ENCODE results near the gene TNFSF18.
"Not testable (repeated sequence)": the region's sequence is repeated elsewhere in the genome, so short reads cannot be mapped to it uniquely, and the experiment has no call there.

TNFSF18 gene, protein sequence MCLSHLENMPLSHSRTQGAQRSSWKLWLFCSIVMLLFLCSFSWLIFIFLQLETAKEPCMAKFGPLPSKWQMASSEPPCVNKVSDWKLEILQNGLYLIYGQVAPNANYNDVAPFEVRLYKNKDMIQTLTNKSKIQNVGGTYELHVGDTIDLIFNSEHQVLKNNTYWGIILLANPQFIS

DNA sequence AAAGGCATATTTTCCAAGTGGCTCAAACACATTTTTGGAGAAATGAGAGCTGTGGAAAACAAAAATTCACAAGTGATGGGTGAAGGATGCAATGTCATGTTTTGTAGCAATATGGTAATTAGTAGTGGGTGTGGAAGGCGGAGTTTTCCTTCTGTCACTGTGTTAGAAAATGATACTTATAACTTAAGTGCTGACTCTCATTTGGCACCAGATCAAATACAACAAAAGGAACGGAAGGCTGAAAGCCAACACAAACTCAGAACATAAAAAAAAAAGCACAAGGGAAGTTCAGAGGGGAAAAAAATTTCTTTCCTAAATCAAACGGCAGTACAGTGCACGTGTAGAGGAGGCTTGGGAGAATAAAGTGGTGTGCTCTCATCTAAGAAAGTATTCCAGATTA is at the start of gene TNFSF18:
TNFSF18 (minus strand) TSS at position 77 of the 400 bp plus-strand sequence; CDS start at position 32, 45 bp downstream.
- DNase-seq, result peak; percentile 39

DNA sequence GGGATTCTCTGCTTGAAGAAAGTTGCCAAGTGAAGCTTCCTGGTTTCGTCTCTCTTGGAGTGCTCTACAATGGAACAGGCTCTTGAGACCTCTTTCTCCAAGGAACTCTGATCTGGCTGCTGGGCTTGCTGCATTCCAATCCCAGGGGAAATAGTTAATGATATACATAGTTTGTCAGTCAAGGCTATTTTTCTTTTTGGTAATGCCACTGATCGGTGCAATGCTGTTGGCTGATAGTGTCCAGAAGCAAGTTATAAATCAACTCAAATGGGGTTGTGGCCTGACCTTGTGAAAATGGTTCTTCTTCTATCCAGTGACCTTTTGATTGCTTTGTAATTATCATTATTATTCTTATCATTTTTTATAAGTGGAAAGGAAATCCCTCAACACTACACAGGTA is 48.4 kb upstream of the TNFSF18 start:
- no peak for DNase-seq

DNA sequence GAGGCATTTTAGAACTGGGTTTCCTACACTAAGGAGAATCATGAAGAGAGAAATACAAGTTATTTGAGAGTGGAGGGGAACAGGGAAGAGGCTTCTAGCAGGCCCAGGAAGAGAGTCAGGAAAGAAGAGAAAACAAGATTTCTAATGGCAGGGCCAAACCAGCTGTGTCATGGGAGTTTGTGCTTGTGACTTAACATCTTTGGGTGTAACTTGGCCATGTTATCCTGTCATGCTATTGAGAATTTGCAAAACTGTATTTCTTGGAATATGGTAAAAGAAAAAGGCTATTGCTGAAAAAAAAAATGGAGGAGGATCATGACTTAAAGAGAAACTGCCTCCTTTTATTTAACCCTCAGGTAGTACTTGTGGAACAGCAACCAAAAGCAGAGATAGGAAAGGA is 47.4 kb upstream of the TNFSF18 start:
- DNase-seq, result no peak

DNA sequence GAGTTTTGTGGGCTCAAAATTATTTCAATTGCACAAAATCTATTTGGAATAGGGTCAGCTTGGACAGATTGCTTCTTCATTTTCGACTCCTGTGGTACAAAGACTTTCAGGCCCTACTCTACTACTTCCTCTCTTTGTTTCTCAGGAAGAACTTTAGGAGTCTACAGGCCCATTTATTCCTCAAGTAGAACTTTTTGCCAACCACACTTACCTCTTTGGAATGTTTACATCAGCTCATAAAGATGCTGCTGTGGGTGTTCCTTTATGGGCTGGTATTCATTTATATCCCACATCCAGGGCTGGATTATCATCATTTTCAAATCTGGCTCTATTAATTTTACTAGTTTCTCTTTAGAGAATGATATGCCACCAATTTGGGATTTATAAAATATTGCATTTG is 46.3 kb upstream of the TNFSF18 start:
- peak; percentile 62 for DNase-seq

DNA sequence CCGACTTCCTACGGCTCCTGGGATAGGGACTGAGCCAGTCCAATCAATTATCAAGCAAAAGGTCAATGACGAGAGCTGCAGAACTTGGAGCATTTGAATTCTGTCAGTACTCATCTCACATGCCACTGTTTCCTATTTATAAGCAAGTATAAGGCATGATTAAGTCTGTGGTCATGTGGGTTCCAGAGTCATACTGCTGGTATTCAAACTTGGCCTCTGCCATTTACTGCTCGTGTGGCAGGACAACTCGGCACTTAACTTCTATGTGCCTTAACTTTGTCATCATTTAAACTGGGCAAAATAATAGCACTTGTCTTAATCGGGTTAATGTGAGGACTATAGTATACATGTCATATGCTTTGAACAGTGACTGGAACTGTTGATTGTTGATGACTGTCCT is 44.9 kb upstream of the TNFSF18 start:
- peak; percentile 81 for DNase-seq

DNA sequence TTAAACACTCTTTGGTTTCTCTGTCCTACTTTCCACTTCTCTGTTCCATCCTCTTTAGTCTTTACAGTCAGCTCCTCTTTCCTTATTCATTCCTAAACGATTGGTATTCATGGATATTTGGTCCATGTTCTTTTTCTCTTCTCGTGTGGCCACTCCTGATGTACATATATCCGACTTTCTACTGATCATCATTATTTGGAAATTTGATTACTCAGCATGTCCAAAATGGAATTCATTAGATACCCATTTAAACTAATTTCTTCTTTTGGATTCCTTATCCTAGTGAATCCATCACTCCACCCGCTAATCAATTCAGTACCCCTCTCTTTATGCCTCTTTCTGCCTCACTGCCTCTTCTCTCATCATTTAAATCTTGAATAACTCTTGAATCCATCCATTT is 43.8 kb upstream of the TNFSF18 start:
- DNase-seq, result no peak

DNA sequence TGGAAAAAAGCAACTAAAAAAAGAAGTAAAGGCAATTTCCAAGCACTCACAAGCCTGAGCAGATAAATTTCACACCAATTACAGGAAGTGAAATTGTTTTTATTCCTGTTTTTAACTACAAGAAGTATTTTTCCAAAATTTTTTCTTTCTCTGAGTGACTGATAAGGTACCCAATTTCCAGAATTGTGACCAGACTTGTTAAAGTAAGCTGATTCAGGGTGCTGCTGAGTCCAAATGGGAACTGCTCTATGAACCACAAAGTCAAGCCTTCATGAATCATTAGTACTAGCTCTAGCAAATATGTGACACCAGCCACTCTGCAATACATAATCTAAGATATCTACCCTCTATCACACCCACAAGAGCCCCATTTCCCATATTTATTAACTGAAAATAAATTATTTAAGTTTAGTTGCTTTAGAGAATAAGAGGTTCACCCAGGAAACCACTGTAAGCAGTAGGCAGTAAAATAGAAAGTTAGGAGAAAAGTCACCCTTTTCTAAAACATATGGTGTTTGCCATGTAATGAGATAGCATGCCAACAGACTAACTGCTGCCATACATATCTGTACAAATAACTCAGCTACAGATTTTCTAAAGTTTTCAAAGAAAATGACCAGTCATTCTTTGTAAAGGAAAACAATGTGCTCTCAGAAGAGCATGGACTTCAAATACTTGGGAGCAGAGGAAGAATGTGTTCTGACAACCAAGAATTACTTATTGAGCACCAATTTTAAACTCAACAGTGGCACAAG is 43.1 kb upstream of the TNFSF18 start:
- no peak for DNase-seq

DNA sequence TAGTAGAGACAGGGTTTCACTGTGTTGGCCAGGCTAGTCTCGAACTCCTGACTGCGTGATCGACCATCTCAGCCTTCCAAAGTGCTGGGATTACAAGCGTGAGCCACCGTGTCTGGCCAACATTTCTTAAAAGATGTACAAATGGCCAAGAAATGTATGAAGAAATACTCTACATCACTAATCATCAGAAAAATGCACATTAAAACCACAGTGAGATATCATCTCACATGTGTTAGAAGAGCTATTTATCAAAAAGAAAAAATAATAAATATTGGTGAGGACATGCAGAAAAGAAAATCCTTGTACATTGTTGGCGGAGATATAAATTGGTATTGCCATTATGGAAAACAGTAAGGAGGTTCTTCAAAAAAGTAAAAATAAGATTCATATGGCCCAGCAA is 33.6 kb upstream of the TNFSF18 start:
- DNase-seq, result peak; percentile 23

DNA sequence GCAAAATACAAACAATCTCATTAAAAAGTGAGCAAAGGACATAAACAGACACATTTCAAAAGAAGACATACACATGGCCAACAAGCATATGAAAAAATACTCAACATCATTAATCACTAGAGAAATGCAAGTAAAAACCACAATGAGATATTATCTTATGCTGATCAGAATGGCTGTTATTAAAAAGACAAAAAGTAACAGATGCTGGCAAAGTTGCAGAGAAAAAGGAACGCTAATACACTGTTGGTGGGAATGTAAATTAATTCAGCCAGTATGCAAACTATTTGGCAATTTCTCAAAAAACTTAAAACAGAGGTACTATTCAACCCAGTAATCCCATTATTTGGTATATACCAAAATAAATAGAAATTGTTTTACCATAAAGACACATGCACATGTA is 32.2 kb upstream of the TNFSF18 start:
- peak; percentile 31 for DNase-seq

DNA sequence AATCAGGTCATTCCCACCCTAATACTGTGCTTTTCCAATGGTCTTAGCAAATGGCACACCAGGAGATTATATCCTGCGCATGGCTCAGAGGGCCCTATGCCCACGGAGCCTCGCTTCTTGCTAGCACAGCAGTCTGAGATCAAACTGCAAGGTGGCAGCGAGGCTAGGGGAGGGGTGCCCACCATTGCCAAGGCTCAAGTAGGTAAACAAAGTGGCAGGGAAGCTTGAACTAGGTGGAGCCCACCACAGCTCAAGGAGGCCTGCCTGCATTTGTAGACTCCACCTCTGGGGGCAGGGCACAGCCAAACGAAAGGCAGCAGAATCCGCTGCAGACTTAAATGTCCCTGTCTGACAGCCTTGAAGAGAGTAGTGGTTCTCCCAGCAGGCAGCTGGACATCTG is 23.5 kb upstream of the TNFSF18 start:
- not testable (repeated sequence) for DNase-seq

DNA sequence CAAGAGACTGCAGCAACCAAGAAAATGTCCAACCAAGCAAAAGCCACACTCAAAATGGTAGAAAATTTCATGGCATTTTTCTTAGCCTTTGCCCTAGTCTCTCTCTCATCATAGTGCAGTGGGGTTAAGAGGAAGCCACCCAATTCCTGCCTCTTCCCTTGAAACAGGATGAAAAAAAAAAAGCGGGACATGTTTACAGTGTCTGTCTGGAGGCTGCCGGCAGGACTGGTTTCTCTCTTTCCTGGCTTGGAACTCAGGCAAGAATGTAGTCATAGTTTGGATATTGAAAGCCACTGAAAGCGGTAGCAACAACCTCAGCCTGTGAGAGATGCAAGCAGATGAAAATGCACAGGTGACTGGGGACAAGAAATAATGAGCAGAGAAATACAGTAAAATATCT is 13.3 kb upstream of the TNFSF18 start:
- no peak for DNase-seq

DNA sequence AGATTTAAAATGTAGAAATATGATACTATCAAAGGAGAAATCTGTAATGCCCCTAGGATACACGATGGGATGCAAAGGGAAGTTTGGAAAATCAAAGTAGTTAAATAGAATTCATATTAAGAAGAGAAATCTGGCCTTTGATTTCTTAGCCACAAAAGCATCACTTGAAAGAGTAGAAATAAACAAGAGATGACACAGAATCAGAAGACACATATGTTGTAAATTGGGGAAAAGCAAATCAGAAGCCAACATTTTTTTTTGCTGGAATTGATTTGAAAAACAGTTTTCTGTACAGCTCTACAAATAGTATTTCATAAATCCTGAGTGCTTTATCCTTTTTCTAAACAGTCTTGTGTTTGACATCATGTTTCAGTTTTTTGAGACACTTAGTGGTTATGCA is 12.4 kb upstream of the TNFSF18 start:
- DNase-seq, result no peak

DNA sequence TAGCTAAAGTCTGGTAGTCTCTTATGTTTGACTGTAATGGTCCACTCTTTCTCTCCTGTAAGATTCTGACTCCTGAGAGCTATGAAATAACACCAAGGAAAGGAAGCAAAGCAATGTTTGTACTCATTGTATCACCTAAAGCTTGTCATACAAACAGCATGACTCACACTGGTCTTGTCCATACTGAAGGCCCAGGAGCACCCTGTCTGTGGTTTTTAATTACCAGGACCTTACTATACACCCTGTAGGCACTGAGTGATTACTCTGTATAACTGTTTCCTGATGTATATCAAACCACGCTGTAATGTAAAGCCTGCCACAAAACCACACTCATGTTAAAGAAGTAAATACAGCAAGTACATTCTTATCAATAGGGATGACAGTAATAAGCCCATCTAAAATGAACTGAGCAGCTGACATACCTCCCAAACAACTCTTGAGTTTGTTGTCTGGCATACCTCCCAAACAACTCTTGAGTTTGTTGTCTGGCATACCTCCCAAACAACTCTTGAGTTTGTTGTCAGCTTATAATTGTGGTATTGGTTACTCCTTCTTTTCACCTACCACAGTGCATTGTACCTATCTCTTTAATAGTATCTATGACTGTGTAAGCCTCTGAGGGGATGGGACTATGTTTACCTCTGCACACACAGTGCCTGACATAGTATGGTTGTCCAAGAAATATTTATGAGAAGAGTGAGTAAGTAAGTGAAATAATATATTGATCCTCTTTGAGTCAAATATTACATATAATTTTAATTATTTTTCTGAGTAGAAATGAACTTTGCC is 11.6 kb upstream of the TNFSF18 start:
- DNase-seq, result peak; percentile 95

DNA sequence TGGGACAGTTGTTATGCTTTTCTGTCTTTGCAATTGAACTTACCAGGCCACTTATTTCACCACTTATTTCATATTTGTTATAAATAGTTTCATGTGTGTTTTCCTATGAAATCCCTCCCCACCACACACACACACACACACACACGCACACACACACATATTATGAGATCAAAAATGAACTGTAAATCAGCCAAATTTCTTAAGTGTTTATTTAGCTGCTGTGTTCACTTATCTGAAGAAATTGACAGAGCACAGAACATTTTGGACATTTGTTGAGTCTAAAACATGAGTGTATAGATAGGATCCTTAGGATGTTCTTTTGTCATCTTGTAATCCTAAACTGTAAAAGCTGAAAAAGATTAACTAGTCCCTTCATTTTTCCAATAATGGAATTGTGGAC is 7.8 kb upstream of the TNFSF18 start:
- DNase-seq, result no peak

DNA sequence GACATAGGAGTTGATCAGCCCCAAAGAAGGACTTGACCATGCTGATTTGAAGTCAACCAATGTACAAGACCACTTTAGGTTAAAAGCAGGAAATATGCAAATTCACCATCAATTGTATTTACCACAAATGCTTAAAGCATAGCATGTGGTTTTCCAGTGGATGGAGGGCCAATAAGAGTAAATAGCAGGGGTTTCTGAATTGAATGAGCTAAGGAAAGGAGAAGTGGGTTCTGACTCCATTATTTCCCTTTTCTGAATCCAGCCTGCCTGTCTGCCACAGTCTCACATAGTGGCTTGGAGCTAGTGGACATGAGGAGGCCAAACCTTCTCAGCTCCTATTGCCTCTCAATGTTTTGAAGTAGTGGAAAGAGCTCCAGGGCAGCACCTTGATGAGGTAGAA is 7.2 kb upstream of the TNFSF18 start:
- DNase-seq, result no peak

DNA sequence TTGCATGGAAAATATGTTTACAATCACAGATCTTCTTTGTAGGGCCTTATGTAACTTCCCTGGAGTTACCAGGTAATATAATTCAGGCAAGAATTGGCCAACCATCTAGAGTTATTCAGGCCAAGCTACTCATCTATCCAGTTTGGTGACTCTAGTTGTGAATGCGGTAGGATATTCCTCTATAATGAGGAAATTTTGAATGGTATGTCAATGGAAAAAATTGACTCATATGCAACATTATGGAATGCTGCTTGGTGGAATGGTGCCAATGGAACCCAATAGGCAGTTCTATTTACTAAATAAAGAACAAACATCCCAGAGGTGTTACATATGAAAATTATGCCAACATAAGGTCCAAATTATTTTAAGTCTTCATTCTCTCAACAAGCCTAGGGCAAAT is 5.6 kb upstream of the TNFSF18 start:
- no peak for DNase-seq

DNA sequence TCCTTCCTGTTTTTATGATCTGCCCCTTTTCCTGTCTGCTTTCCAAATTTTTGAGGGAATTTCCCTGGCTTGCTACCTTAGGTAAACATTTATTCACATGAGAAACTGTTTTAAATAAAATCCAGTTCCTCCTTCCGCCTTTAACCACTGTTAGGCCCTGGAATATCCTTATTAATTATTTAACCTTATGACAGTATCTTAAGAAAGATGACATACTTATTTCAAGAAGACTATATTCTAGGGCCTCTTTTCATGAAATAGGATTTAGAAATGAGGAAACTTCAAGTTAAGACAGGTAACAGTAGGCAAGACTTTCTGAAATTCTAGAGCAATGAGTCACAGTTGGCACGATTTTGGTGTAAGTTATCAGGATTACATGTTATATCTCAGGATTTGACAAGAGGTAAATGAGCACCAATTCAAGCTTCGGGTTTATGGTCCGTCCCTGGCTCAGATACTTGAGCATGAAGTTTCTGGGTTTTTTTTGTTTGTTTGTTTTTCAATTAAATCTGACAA is 2.0 kb upstream of the TNFSF18 start:
- DNase-seq, result no peak

DNA sequence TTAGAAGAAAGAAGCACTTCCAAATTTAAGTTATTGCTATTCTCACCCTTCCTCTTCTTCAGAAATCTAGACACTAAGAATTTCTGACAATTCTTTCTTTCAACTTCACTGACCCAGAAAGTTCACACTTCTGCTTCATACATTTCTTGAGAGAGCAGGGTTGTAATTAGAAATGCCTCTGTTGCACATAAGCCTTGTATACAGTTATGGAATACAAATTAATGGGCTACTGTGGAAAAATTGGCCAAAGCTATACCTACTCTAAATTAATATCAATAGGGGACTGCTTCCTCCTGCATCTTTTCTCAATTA is 1.5 kb downstream of the TNFSF18 start:
- no peak for DNase-seq

DNA sequence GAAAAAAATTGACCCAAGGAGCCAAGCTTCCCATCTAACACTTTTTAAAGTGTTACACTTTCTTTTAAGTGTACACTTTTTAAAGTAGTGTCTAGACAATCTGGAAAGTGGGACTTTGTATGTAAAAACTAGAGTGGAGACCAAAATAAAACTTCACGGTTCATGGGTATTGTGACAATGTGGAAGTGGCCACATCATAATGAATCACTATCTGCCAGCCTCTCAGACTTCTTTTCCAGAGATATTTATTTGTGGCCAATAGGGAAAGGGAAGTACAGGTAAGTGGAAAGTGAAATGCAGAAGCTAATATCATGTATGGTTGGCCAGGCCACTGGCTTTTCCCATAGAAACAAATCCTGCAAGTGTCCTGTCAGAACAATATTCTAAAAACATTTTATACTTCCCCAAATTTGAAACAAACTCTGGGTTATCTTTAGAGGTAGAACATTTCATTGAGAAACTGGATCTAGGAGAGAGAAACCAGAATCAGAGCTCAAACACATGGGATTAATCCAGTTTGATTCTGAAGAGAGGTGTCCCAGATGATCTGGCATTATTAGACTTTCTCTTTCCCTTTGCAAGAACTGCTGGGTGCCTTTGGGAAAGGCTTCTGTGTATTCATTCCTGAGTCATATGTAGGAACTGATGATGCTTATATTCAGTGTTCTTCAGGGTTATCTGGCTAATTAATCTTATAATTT is 2.0 kb downstream of the TNFSF18 start:
- DNase-seq, result peak; percentile 25

DNA sequence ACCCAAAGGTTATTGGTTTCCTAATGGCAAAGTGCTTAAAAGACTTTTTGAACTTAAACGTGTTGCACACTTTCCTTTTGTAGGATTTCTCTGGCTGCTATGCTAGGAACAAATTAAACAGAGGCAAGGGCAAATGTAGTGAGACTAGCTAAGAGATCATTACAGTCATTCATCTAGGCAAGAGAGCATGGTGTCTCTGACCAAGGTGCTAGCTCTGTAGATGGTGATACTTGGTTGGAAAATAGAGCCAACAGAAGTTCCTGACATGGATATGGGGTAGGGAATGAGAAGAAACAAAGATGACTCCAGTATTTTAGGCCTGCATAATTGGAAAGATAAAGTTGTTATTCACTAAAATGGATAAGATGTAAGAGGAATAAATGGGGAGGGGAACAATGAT is 6.1 kb downstream of the TNFSF18 start:
- no peak for DNase-seq

DNA sequence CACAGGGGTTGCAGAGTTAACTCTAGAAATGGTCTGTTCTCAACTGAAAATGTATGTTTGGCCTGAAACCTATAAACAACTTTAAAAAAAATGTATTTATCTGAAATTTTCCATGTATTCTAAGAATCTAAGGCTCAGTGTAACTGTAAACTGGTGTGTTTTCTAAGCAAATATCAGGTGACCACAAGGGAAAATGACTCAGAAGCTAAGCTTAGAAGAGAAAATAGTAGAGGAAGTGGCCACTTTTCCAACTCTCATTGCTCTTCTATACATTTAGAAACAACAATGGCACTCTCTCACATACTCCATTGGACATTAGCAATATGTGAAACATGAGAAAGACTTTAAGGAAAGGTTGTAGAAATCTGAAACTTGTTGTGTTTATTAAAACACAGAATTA is 7.5 kb downstream of the TNFSF18 start:
- peak; percentile 54 for DNase-seq

DNA sequence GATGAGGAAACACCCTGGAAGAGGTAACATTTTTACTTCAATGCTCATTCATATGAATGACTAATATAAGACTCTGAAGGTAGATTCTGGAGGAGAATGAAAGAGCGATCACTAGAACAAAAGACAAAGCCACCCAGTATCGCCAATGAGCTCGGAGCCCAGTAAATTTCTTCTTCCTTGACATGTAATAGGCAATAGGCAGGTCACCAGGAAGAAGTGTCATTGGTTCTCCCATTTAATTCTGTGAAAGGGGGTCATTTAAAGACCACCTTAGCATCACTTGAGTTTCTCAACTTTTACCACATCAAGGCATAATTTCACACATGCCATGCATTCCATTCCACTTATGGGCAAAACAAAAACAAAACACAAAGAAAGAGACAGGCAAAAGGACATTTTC is 7.9 kb downstream of the TNFSF18 start:
- peak; percentile 45 for DNase-seq

DNA sequence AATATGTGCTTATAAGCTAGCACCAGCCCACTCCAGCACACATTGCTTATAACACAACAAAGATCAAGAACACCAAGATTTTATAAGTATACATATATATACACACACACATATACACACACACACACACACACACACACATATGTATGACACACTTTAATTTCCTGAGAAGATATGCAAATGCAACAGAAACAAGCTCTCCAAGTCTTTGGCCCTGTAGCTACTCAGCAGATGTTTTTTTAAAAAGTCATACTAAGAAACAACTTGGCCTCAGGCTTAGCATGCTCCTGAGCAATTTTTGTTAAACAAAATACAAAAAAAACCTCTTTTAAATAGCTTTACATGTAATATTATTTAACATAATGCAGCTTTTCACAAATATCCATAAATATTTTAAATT is 11.1 kb downstream of the TNFSF18 start:
- DNase-seq, result no peak

Data from fibroblast of skin of right quadriceps (primary cell).